ENCODE data around the gene TOP3B.
A peak's percentile ranks its signal among the peaks of the same experiment; 100 is the strongest.

TOP3B gene

DNA sequence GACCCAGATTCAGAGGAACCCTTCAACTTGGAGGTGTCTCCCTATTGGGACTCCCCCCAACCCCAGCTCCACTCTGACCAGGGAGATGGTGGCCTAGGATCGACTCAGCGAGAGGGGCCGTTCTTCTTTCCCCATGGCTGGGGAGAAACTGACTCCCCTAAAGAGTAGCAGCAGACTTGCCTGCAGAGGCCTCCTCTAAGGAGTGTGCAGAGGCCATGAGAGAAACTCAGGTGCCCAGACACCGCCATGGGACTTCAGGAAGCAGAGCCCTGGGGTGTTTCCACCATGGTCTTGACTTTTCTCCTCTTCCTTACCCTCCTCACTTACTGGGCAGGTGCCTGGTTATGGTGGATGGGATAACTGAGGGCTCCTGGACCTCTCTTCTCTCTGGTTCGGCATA, 2.6 kb upstream of the TOP3B start:
- Histone ChIP-seq H3K27me3 (ENCODE audit: insufficient read depth, low read length) (no peaks in the 10 kb centered on the region), H2AFZ (ENCODE audit: low read depth, low read length) (no peak overlapping the region), H3K36me3 (ENCODE audit: insufficient read depth, low read length) (peaks cover 3% of the 10 kb centered on the region), H3K4me3 (ENCODE audit: low read length) (no peak overlapping the region), H3K9me3 (ENCODE audit: low read length) (no peaks in the 10 kb centered on the region), H3K4me1 (ENCODE audit: insufficient read depth, low read length) (peaks cover 17% of the 10 kb centered on the region)

DNA sequence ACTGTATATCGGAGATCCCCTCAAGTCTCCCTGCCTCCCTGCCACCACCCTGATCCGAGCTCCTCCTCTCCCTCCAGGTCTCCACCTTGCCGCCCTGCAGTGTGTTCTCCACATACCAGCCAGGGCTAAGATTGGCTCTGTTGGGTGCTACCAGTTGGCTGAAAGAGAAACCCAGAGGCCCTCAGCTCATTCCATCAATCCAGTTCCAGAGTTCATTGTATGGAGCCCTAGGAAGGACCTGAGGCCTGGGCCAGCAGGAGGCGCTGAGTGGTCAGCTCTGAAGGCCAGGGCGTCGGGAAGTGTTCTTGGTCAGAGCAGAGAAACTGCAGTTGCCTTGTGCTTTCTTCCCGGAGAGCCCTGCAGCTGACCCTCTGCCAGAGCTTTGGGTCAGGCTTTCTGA, 2.2 kb upstream of the TOP3B start:
- Histone ChIP-seq H3K27me3 (ENCODE audit: insufficient read depth, low read length) (no peaks in the 10 kb centered on the region), H2AFZ (ENCODE audit: low read depth, low read length) (no peak overlapping the region), H3K4me1 (ENCODE audit: insufficient read depth, low read length) (peaks cover 17% of the 10 kb centered on the region), H3K9me3 (ENCODE audit: low read length) (no peaks in the 10 kb centered on the region), H3K36me3 (ENCODE audit: insufficient read depth, low read length) (peaks cover 3% of the 10 kb centered on the region), H3K4me3 (ENCODE audit: low read length) (no peak overlapping the region)

DNA sequence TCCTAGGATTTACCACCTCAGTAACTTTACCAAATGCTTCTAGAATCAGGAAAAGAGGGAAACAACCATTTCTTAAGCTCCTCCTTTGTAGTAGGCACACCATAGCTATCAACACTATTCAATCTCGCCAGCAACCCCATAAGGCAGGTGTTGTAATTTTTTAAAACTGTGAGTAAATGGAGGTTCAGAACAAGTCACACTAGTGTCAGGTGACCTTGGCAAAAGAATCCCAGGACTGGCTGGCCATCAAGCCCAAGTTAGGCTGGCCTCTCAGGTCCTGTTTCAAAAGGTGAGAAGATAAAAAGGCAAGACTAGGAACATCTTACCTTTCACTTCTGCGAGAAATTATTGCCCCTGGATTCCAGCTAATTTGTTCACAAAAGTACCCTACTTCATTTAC, 713 bp downstream of the TOP3B start:
- Histone ChIP-seq H3K36me3 (ENCODE audit: insufficient read depth, low read length) (peaks cover 11% of the 10 kb centered on the region), H3K9me3 (ENCODE audit: low read length) (no peaks in the 10 kb centered on the region), H3K4me1 (ENCODE audit: insufficient read depth, low read length) (peaks cover 17% of the 10 kb centered on the region), H3K27me3 (ENCODE audit: insufficient read depth, low read length) (no peaks in the 10 kb centered on the region), H3K4me3 (ENCODE audit: low read length) (peak overlapping the region; percentile 74), H2AFZ (ENCODE audit: low read depth, low read length) (peak overlapping the region; percentile 66)

DNA sequence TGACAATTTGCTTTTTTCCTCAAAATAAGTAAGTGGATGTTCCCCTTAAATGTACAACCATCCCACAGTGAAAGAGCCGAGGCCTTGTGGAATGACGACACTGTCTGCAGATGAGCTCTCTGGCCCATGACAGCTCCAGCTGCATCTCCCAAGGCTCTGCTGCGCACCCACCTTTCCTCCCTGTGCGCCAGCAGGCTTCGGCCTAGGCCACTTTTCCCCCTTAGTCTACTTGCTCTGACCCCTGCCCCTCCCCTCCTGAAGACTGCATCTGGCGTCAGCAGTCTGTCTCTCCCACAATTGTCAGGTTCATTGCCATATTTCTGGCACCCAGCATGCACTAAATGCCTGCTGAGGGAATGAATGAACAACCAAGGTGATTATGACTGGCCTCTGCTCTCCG, 2.0 kb downstream of the TOP3B start:
- no peaks in the 10 kb centered on the region for H3K27me3 ChIP-seq (ENCODE audit: insufficient read depth, low read length)
- H3K4me3 ChIP-seq (ENCODE audit: low read length) = no peak overlapping the region
- peaks cover 14% of the 10 kb centered on the region for H3K36me3 ChIP-seq (ENCODE audit: insufficient read depth, low read length)
- H3K4me1 ChIP-seq (ENCODE audit: insufficient read depth, low read length) = peaks cover 17% of the 10 kb centered on the region
- H3K9me3 ChIP-seq (ENCODE audit: low read length) = no peaks in the 10 kb centered on the region
- no peak overlapping the region for H2AFZ ChIP-seq (ENCODE audit: low read depth, low read length)

DNA sequence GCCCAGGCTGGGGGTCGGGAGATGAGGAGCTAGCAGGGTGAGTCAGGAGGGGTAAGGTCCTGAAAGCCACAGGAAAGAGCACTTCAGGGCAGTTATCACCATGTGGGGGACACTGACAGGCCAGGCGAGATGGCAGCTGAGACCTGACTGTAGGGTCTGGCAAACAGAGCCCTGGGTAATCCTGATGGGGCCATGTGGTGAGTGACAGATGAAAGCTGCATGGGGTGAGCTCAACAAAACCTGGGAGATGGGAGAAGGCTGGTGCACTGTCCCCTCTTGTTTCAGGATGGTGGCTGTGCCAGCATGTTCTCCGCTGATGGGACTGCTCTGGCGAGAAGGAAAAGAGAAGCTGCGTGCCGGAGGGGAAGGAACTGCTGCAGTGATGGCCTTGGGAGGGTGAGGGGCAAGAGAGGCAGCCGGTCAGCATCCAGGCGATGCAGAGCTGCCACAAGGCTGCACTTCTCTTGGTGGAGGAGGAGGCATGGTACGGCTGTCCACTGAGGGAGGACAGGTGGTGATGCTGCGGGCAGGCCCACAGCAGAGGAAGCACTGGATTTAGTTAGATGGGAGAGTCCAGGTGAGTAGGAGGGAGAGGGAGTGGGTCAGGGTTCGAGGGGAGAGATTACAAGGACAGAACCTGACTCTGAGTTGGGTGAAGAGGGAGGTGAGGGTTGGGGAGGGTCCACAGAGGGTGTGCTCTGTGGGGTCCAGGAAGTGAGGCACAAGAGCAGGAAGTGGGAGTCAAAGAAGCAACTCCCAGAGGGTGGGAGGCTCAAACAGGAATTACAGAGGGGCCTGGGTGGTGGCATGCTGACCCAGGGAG, 3.8 kb downstream of the TOP3B start:
- peaks cover 17% of the 10 kb centered on the region for H3K4me1 ChIP-seq (ENCODE audit: insufficient read depth, low read length)
- peaks cover 32% of the 10 kb centered on the region for H3K36me3 ChIP-seq (ENCODE audit: insufficient read depth, low read length)
- no peaks in the 10 kb centered on the region for H3K9me3 ChIP-seq (ENCODE audit: low read length)
- H3K27me3 ChIP-seq (ENCODE audit: insufficient read depth, low read length) = no peaks in the 10 kb centered on the region
- H2AFZ ChIP-seq (ENCODE audit: low read depth, low read length) = no peak overlapping the region
- H3K4me3 ChIP-seq (ENCODE audit: low read length) = no peak overlapping the region

DNA sequence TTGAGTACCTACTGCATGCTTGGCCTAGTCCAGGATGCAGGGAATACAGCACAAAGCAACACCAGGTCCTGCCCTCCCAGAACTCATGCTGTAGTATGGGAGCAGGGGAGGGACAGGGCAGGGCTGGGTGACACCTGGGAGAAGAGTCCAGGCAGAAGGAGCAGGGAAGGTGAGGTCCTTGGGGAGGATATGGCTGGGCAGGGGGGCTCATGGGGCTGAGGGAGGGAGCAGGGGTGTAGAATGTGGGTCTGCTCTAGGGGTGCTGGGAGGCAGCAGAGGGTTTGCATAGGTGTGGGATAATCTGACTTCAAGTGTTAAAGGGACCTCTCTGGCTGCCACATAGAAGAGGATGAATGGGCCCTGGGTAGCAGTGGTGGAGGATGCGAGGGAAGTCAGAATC, 4.8 kb downstream of the TOP3B start:
- Histone ChIP-seq H3K4me1 (ENCODE audit: insufficient read depth, low read length) (peaks cover 17% of the 10 kb centered on the region), H2AFZ (ENCODE audit: low read depth, low read length) (no peak overlapping the region), H3K4me3 (ENCODE audit: low read length) (no peak overlapping the region), H3K27me3 (ENCODE audit: insufficient read depth, low read length) (no peaks in the 10 kb centered on the region), H3K36me3 (ENCODE audit: insufficient read depth, low read length) (peaks cover 40% of the 10 kb centered on the region), H3K9me3 (ENCODE audit: low read length) (no peaks in the 10 kb centered on the region)

DNA sequence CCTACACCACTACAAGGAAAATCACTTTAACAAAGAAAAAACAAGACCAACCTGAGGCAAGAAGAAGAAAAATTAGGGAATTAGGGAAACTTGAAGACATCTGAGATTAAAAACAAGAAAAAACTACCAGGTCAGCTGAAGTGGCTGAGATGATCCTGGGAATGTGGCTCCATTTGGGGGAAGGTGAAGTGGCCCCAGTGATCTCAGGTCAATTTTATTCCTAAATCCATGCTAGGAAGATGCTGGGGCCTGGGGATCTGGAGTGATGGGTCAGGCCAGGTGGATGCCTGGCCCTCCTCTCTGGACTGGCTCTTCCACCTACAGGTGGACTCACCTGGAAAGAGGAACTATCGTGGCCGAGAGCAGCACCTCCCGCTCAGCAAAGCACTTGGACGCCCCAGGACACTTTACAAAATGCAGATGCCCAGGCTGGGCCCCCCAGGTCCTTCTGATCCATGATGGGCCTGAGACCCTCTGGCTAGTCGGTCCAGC, 6.7 kb downstream of the TOP3B start:
- peaks cover 2% of the 10 kb centered on the region for H3K4me1 ChIP-seq (ENCODE audit: insufficient read depth, low read length)
- H3K27me3 ChIP-seq (ENCODE audit: insufficient read depth, low read length) = no peaks in the 10 kb centered on the region
- peaks cover 58% of the 10 kb centered on the region for H3K36me3 ChIP-seq (ENCODE audit: insufficient read depth, low read length)
- H3K9me3 ChIP-seq (ENCODE audit: low read length) = no peaks in the 10 kb centered on the region
- H2AFZ ChIP-seq (ENCODE audit: low read depth, low read length) = no peak overlapping the region
- no peak overlapping the region for H3K4me3 ChIP-seq (ENCODE audit: low read length)

DNA sequence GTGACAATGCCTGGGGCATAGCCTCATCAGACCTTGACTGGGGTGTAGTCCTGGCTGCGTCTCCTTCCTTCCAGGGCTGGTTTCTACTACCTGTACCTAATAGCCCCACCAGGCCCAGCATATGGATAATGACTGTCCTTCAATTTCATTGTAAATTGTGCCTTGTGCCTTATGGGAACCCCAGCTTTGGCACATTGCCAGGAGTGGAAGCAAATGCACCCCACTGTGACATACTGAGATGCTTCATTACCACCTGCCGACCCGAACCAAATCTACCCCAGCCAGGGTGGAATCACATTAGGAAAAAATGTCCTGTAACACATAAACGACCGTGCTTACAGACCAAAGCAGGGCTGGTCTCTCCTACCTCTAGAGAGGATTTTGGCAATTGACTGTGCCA, 7.3 kb downstream of the TOP3B start:
- peaks cover 62% of the 10 kb centered on the region for H3K36me3 ChIP-seq (ENCODE audit: insufficient read depth, low read length)
- H3K9me3 ChIP-seq (ENCODE audit: low read length) = no peaks in the 10 kb centered on the region
- no peaks in the 10 kb centered on the region for H3K4me1 ChIP-seq (ENCODE audit: insufficient read depth, low read length)
- no peak overlapping the region for H3K4me3 ChIP-seq (ENCODE audit: low read length)
- H3K27me3 ChIP-seq (ENCODE audit: insufficient read depth, low read length) = no peaks in the 10 kb centered on the region
- no peak overlapping the region for H2AFZ ChIP-seq (ENCODE audit: low read depth, low read length)

DNA sequence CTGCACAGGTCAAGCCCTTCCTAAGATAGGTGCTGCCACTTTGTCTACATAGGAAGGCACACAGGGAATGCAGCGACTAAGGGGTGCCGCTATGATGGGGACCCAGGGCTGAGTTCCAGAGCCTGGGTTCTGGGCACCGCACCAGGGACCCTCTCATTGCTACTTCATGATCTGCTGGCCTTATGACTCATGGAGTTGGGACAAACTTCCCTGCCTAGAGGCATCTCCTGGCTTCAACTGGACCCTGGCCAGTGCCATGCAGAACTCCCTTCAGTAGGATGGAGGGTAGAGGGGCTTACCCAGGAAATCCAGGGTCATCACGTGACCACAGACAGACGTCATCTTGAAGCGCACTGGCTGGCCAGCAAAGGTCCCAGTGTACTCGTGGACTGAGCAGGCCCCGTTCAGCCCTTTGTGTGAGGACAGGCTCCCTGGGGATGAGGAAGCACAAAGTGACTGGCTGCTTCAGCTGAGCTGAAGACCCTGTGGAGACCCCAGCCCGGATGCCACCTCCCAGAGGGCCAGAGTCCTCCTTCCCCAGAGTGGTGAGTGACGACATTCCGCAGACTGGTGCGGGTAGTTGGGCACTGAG, 8.4 kb downstream of the TOP3B start:
- Histone ChIP-seq H3K27me3 (ENCODE audit: insufficient read depth, low read length) (no peaks in the 10 kb centered on the region), H3K36me3 (ENCODE audit: insufficient read depth, low read length) (peaks cover 68% of the 10 kb centered on the region), H3K4me1 (ENCODE audit: insufficient read depth, low read length) (no peaks in the 10 kb centered on the region), H3K9me3 (ENCODE audit: low read length) (no peaks in the 10 kb centered on the region), H2AFZ (ENCODE audit: low read depth, low read length) (no peak overlapping the region), H3K4me3 (ENCODE audit: low read length) (no peak overlapping the region)

DNA sequence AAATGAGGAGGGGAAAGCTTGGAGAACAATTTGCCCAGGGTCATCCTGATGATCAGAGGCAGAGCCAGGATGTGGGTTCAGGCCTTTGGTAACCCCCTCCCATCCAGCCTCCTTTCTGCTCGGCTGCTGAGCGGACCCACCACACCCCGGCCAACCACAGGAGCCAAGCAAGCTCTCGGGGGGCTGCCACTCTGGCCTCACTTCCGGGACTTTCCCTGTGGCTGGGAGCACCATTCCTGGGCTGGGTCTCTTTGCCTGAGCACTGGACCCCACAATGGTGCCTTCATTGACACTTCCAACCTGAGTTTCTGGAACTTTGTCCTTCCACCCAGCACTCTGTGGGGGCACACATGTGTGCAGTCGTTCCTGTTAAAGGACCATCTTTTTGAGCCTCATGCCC, 9.8 kb downstream of the TOP3B start:
- no peak overlapping the region for H2AFZ ChIP-seq (ENCODE audit: low read depth, low read length)
- no peaks in the 10 kb centered on the region for H3K27me3 ChIP-seq (ENCODE audit: insufficient read depth, low read length)
- H3K36me3 ChIP-seq (ENCODE audit: insufficient read depth, low read length) = peaks cover 73% of the 10 kb centered on the region
- no peaks in the 10 kb centered on the region for H3K9me3 ChIP-seq (ENCODE audit: low read length)
- no peak overlapping the region for H3K4me3 ChIP-seq (ENCODE audit: low read length)
- H3K4me1 ChIP-seq (ENCODE audit: insufficient read depth, low read length) = no peaks in the 10 kb centered on the region

DNA sequence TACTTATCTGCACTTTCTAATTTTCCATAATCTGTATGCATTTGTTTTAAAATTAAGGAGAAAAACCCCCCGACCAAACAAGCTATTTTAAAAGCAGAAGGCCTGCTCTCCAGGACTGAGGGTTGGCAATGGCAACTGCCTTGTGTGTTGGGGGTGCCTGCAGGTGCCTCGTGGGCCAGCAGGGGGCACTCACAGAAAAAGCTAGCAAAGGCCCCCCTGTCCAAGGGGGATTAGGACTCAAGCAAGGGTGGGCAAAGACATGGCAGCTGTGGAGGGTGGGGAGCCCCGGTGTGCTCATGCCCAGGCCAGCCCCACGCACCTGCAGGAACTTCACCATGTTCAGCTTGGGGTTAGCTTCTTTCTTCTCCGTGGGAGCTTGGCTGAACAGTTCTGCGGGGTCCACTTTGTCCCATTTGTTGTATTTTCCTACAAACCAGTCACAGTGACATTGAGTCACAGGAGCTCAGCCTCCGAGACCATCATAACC, 10.3 kb downstream of the TOP3B start:
- Histone ChIP-seq H2AFZ (ENCODE audit: low read depth, low read length) (no peak overlapping the region), H3K27me3 (ENCODE audit: insufficient read depth, low read length) (no peaks in the 10 kb centered on the region), H3K9me3 (ENCODE audit: low read length) (no peaks in the 10 kb centered on the region), H3K36me3 (ENCODE audit: insufficient read depth, low read length) (peaks cover 77% of the 10 kb centered on the region), H3K4me3 (ENCODE audit: low read length) (no peak overlapping the region), H3K4me1 (ENCODE audit: insufficient read depth, low read length) (no peaks in the 10 kb centered on the region)

DNA sequence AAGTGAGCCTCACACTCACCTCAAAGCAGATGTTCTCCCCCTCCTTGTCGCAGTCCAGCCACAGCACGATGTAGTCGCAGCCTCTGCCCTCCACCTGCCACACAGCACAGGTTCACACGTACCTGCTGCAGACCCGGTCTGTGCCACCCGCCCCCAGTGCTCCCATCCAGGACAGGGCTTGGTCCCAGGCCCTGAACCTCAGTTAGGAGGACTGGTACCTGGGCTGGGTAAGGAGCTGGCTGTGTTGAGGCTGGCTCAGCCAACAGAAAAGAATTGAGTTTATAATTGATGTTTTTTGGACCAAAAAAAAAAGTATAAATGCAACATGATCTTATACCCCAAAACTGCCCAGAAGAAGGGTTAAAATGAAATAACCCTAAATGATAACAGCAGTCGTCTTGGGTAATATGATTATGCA, 10.7 kb downstream of the TOP3B start:
- Histone ChIP-seq H3K9me3 (ENCODE audit: low read length) (no peaks in the 10 kb centered on the region), H2AFZ (ENCODE audit: low read depth, low read length) (no peak overlapping the region), H3K36me3 (ENCODE audit: insufficient read depth, low read length) (peaks cover 82% of the 10 kb centered on the region), H3K27me3 (ENCODE audit: insufficient read depth, low read length) (no peaks in the 10 kb centered on the region), H3K4me3 (ENCODE audit: low read length) (no peak overlapping the region), H3K4me1 (ENCODE audit: insufficient read depth, low read length) (no peaks in the 10 kb centered on the region)

DNA sequence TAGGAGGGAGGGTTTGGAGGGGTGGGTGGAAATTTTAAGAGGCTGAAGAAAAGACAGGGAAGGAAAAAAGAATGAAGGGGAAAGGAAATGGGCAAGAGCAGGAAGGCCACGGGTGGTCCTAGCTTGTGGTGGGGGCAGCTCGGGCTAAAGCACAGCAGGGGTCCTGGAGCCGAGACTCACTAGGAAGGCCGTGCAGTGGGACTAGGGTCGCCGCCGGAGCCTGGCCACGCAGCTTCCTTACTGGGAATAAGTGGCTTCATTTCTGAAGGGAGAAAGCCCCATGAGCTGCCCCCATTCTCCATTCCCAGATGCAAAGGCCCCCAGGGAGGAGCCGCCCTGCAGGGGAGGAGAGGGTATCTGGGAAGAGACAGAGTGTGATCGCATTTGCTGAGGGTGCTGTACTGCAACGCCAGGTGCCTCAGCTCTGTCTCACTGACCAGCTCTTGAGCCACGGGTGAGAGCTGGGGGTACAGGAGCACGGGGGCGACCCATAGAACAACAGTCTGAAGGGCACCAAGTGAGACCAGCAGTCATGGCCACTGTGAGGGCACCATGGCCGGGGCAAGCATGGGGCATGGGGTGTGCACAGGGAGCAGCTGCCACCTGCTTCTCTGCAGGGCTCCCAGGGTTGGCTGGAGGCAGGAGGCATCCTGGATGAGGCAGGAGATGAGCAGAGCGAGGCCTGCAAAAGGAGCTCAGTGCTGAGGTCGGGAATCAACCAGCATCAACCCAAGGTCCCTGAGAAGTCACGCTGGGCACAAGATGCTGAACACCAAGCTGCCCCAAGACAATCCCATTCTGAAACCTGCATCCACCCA, 11.6 kb downstream of the TOP3B start:
- Histone ChIP-seq H3K4me1 (ENCODE audit: insufficient read depth, low read length) (no peaks in the 10 kb centered on the region), H2AFZ (ENCODE audit: low read depth, low read length) (no peak overlapping the region), H3K27me3 (ENCODE audit: insufficient read depth, low read length) (no peaks in the 10 kb centered on the region), H3K4me3 (ENCODE audit: low read length) (no peak overlapping the region), H3K36me3 (ENCODE audit: insufficient read depth, low read length) (peaks cover 90% of the 10 kb centered on the region), H3K9me3 (ENCODE audit: low read length) (no peaks in the 10 kb centered on the region)
